ENCODE results near the gene PHAX. TPM values are rescaled to one million over a fixed set of nuclear protein-coding genes. Genes with fewer than 3 reads are reported as not detected.
A peak's percentile ranks its signal among the peaks of the same experiment; 100 is the strongest.
"Not testable (repeated sequence)": the region's sequence is repeated elsewhere in the genome, so short reads cannot be mapped to it uniquely, and the experiment has no call there.

Gene PHAX
- total RNA-seq, 6 experiments from 2014 or later = 48.2 to 70.8 (median 67.0) TPM

DNA sequence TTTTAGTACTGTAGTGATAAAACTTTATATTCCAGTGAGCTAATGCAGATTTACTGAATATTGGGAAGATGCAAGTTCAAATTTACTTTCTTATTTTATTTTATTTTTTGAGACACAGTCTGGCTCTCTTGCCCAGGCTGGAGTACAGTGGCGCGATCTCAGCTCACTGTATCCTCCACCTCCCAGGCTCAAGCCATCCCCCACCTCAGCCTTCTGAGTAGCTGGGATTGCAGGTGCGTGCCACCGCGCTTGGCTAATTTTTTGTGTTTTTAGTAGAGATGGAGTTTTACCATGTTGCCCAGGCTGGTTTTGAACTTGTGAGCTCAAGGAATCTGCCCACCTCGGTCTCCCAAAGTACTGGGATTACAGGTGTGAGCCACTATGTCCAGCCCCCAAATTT is 9.9 kb downstream of the PHAX start:
- TF ChIP-seq CTCF (IDR thresholded peaks at IDR 0.05) = no peak
- Mint-ChIP-seq H3K27ac (no peak overlapping the region), H3K27me3 (ENCODE audit: insufficient read depth) (no peaks in the 10 kb centered on the region; the same call in 1 of the 2 replicates), H3K4me1 (ENCODE audit: low read depth) (peaks cover 17% of the 10 kb centered on the region), H3K36me3 (ENCODE audit: low read depth) (peaks cover 25% of the 10 kb centered on the region), H3K4me3 (no peak overlapping the region), H3K9me3 (no peaks in the 10 kb centered on the region)
- DNase-seq = no peak

DNA sequence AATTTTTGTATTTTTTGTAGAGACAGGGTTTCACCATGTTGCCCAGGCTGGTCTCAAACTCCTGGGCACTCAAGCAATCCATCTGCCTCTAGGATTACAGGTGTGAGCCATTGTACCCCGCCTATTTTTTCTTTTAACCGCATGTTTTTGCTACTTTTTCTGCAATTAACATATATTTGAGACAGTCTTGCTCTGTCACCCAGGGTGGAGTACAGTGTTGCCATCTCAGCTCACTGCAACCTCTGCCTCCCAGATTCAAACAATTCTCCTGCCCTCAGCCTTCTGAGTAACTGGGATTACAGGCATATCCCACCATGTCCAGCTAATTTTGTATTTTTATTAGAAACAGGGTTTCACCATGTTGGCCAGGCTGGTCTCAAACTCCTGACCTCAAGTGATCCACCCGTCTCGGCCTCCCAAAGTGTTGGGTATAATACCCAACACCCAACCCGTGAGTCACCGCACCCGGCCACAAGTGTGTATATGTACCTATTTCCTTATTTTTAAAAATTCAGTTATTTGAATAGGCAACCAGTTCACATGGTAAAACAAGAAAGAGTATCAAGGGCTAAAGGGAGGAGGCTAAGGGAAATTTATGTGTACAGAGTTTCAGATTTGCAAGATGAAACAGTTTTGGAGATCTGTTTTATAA is 13.3 kb downstream of the PHAX start:
- Mint-ChIP-seq H3K4me3 (no peak overlapping the region), H3K27ac (0 out of 2 replicates have a peak overlapping the region, but pooled peaks have one; percentile 36), H3K27me3 (ENCODE audit: insufficient read depth) (no peaks in the 10 kb centered on the region), H3K4me1 (ENCODE audit: low read depth) (peaks cover 6% of the 10 kb centered on the region; the same call in 1 of the 2 replicates), H3K36me3 (ENCODE audit: low read depth) (peaks cover 24% of the 10 kb centered on the region), H3K9me3 (no peaks in the 10 kb centered on the region)
- TF ChIP-seq CTCF (IDR thresholded peaks at IDR 0.05) = no peak
- DNase-seq = no peak

DNA sequence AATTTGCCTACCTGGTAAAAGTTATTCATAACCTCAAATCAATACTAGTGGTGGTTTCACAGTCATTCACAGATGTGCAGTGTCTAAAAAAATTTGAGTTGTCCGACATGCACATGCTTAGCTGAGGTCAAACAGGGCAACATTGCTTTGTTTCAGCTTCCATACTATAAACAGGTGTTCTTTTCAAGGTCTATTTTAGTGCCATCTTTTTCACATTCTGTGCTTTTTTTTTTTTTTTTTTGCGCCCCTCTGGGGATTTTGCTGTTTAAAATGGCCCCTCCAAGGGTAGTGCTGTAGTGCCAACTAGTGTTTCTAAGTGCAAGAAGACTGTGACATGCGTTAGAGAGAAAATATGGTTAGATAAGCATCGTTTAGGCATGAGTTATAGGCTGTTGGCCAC is 14.5 kb downstream of the PHAX start:
- Mint-ChIP-seq H3K27ac (no peak overlapping the region), H3K9me3 (no peaks in the 10 kb centered on the region), H3K4me3 (no peak overlapping the region), H3K4me1 (ENCODE audit: low read depth) (peaks cover 6% of the 10 kb centered on the region; the same call in 1 of the 2 replicates), H3K27me3 (ENCODE audit: insufficient read depth) (no peaks in the 10 kb centered on the region), H3K36me3 (ENCODE audit: low read depth) (peaks cover 19% of the 10 kb centered on the region)
- TF ChIP-seq CTCF (IDR thresholded peaks at IDR 0.05) = no peak
- no peak for DNase-seq

- peaks cover 14% of the 10 kb centered on the region for H3K36me3 Mint-ChIP-seq (ENCODE audit: low read depth)
- H3K9me3 Mint-ChIP-seq, H3K27ac Mint-ChIP-seq: not testable (repeated sequence)
Observed at GRCh38 chr5:126617603-126618002, 16.9 kb downstream of the PHAX start.

GRCh38 chr5:126619781-126620180 is 19.0 kb downstream of the PHAX start:
- peaks cover 24% of the 10 kb centered on the region for H3K36me3 Mint-ChIP-seq (ENCODE audit: low read depth)
- no peaks in the 10 kb centered on the region for H3K9me3 Mint-ChIP-seq
- H3K27me3 Mint-ChIP-seq (ENCODE audit: insufficient read depth) = no peaks in the 10 kb centered on the region
- no peak for DNase-seq
- no peak overlapping the region for H3K4me3 Mint-ChIP-seq
- H3K4me1 Mint-ChIP-seq (ENCODE audit: low read depth) = peaks cover 17% of the 10 kb centered on the region
- H3K27ac Mint-ChIP-seq = no peak overlapping the region
- no peak for TF ChIP-seq CTCF (IDR thresholded peaks at IDR 0.05)

More at GRCh38 chr5:126617603-126618002, 16.9 kb downstream of the PHAX start:
- not testable (repeated sequence) for H3K27me3 Mint-ChIP-seq (ENCODE audit: insufficient read depth); H3K4me3 Mint-ChIP-seq; H3K4me1 Mint-ChIP-seq (ENCODE audit: low read depth); DNase-seq

- Mint-ChIP-seq H3K36me3 (ENCODE audit: low read depth) (peaks cover 26% of the 10 kb centered on the region), H3K4me3 (peak overlapping the region; percentile 85), H3K27ac (peak overlapping the region; percentile 97), H3K9me3 (no peaks in the 10 kb centered on the region), H3K4me1 (ENCODE audit: low read depth) (peaks cover 22% of the 10 kb centered on the region), H3K27me3 (ENCODE audit: insufficient read depth) (peaks cover under 1% of the 10 kb centered on the region; the same call in 1 of the 2 replicates)
- peak; percentile 92 for DNase-seq
- no peak for TF ChIP-seq CTCF (IDR thresholded peaks at IDR 0.05)
Observed at GRCh38 chr5:126624534-126624933, 23.8 kb downstream of the PHAX start.

All from HFFc6 (cell line).